Gastroesophageal sphincter (tissue), 3 donors: ENCODE measurements around the gene SDK1.

Experiments used
- CTCF ChIP-seq, 4 experiments: fragments of 200-600 bp in 2 of 4; fragments of 450-650 bp in 2 of 4; sonication (generic) in 1 of 4; IDR thresholded peaks; one replicate each; pipeline ENCODE4 v1.5.1; 2017 to 2019; ENCODE audit warnings: antibody characterized with exemption in 4 of 4, mild to moderate bottlenecking in 2 of 4, moderate library complexity in 2 of 4
- EP300 ChIP-seq: sonication (generic); formaldehyde crosslinking; IDR thresholded peaks from one replicate; pipeline ENCODE4 v1.6.1; 2017; ENCODE audit warnings: antibody characterized with exemption, mild to moderate bottlenecking
- POLR2A ChIP-seq, 2 donors: fragments of 450-650 bp; IDR thresholded peaks; one replicate each; pipeline ENCODE4 v1.6.1; 2017; ENCODE audit warnings: antibody characterized with exemption in 2 of 2, mild to moderate bottlenecking in 2 of 2, moderate library complexity in 1 of 2
- POLR2AphosphoS5 ChIP-seq: sonication (generic); formaldehyde crosslinking; IDR thresholded peaks from one replicate; pipeline ENCODE4 v1.6.1; 2017; ENCODE audit warnings: antibody characterized with exemption

GRCh38 chr7:3304131-3304530 lies 3.1 kb downstream of the SDK1 start:
- TF ChIP-seq CTCF (IDR thresholded peaks at IDR 0.05) (no peak), EP300 (no peak), POLR2AphosphoS5 (no peak), POLR2A (IDR thresholded peaks at IDR 0.05) (no peak)
